Subcutaneous abdominal adipose tissue (tissue), 5 donors: ENCODE results near the gene TUBGCP4.

Experiments
- H3K27ac ChIP-seq: one replicate; pipeline ENCODE4 v1.7.0; 2013; ENCODE audit warnings: low read depth, mild to moderate bottlenecking, inconsistent platforms, low read length, moderate library complexity
- H3K27me3 ChIP-seq, 5 donors: one replicate each; pipeline ENCODE4 v1.7.0; 2013; ENCODE audit warnings: low read length in 5 of 5, inconsistent platforms in 1 of 5; ENCODE audit not compliant: control insufficient read depth in 5 of 5, insufficient read depth in 4 of 5
- H3K36me3 ChIP-seq, 5 donors: one replicate each; pipeline ENCODE4 v1.7.0; 2013; ENCODE audit warnings: low read length in 5 of 5; ENCODE audit not compliant: control insufficient read depth in 5 of 5, insufficient read depth in 5 of 5
- H3K4me1 ChIP-seq, 5 donors: one replicate each; pipeline ENCODE4 v1.7.0; 2013; ENCODE audit warnings: low read length in 5 of 5, mild to moderate bottlenecking in 3 of 5, moderate library complexity in 1 of 5; ENCODE audit not compliant: control insufficient read depth in 5 of 5, insufficient read depth in 5 of 5
- H3K4me3 ChIP-seq, 5 donors: one replicate each; pipeline ENCODE4 v1.7.0; 2013; ENCODE audit warnings: low read length in 5 of 5, low read depth in 1 of 5
- H3K9ac ChIP-seq, 5 donors: one replicate each; pipeline ENCODE4 v1.7.0; 2013; ENCODE audit warnings: low read length in 5 of 5, mild to moderate bottlenecking in 4 of 5, moderate library complexity in 3 of 5
- H3K9me3 ChIP-seq, 5 donors: one replicate each; pipeline ENCODE4 v1.7.0; 2013; ENCODE audit warnings: low read length in 5 of 5; ENCODE audit not compliant: control insufficient read depth in 5 of 5
- donor health status: healthy.
- donor health status: healthy.
- donor health status: healthy.
- donor health status: healthy.
- donor health status: healthy.

The TUBGCP4 gene

GRCh38 chr15:43449981-43450380, 79.1 kb downstream of the TUBGCP4 start:
- no peak overlapping the region for H3K4me3 ChIP-seq
- no peak overlapping the region for H3K27ac ChIP-seq
- H3K27me3 ChIP-seq, result no peaks in the 10 kb centered on the region
- H3K9me3 ChIP-seq, result no peaks in the 10 kb centered on the region
- H3K4me1 ChIP-seq, result no peaks in the 10 kb centered on the region
- peaks cover 10 to 20% (median 12%) of the 10 kb centered on the region in 5 donors for H3K36me3 ChIP-seq
- no peak overlapping the region for H3K9ac ChIP-seq
